ENCODE data around the gene GPR55.

- TF ChIP-seq CTCF (conservative IDR thresholded peaks at IDR 0.05): no peak
- TF ChIP-seq ZFX (IDR thresholded peaks at IDR 0.05): no peak
These were observed 17.5 kb downstream of the GPR55 start for GRCh38 chr2:230907361-230908091.

All from C4-2B (cell line).